IPS-15b (cell line): Measurements from ENCODE around the gene SMPDL3A.

Source experiments
- H3K27me3 ChIP-seq: one replicate; pipeline ENCODE4 v1.6.1; 2013; ENCODE audit warnings: low read length; ENCODE audit not compliant: control insufficient read depth, insufficient read depth
- H3K36me3 ChIP-seq: one replicate; pipeline ENCODE4 v1.6.1; 2013; ENCODE audit warnings: low read length; ENCODE audit not compliant: control insufficient read depth, insufficient read depth
- H3K4me1 ChIP-seq: one replicate; pipeline ENCODE4 v1.6.1; 2013; ENCODE audit warnings: mild to moderate bottlenecking, low read length; ENCODE audit not compliant: control insufficient read depth, insufficient read depth
- H3K4me3 ChIP-seq: one replicate; pipeline ENCODE4 v1.5.1; 2013; ENCODE audit warnings: low read depth, low read length
- H3K9ac ChIP-seq: one replicate; pipeline ENCODE4 v1.6.1; 2013; ENCODE audit warnings: low read depth, mild to moderate bottlenecking, low read length
- H3K9me3 ChIP-seq: one replicate; pipeline ENCODE4 v1.6.1; 2013; ENCODE audit warnings: mild to moderate bottlenecking, low read length; ENCODE audit not compliant: control insufficient read depth, insufficient read depth

SMPDL3A gene

DNA sequence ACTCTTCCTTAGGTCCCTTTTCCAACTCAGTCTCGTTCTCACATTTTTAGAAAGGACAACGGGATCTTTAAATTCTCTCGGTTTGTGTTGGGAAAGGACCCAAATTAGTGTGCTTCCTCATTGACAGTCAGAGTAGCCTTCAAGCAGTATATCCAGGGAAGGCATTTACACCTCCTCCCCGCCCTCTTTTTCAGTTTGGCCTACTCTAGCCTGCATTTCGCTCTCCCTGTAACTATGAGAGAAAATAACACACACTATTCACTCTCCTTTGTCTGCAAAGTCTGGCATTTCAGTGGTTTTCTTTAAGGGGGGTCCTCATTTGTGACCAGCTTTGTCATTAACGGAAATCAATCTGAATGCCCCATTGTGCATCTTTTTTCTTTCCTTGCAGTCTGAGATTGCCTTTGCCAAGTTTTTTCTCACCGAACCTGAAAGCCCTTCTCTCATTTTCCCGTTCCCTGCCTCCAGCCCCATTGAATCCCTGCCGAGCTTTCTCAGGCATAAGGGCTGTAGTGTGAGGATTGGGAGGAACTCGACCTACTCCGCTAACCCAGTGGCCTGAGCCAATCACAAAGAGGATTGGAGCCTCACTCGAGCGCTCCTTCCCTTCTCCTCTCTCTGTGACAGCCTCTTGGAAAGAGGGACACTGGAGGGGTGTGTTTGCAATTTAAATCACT lies 9.9 kb upstream of the SMPDL3A start:
- no peak overlapping the region for H3K9ac ChIP-seq
- peaks cover 8% of the 10 kb centered on the region for H3K27me3 ChIP-seq
- H3K4me1 ChIP-seq: peaks cover 17% of the 10 kb centered on the region
- no peaks in the 10 kb centered on the region for H3K36me3 ChIP-seq
- peak overlapping the region; percentile 30 for H3K4me3 ChIP-seq
- no peaks in the 10 kb centered on the region for H3K9me3 ChIP-seq

DNA sequence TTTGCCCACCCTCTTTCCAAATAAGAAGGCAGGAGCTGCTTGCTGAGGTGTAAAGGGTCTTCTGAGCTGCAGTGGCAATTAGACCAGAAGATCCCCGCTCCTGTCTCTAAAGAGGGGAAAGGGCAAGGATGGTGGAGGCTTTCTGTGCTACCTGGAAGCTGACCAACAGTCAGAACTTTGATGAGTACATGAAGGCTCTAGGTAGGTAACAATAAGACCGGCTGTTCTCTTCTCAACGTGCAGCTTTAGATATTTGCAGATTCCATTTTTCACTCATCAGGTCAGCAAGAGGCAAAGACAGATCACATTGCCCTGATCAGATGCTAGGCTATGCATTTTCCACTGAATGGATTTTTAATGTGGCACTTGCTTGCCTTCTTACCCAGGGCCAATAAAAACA lies 9.4 kb upstream of the SMPDL3A start, which contains the start of gene FABP7:
Gene FABP7 (plus strand): TSS at position 50 of the 400 bp plus-strand sequence. CDS start 79 bp downstream, at position 129.
- H3K9ac ChIP-seq: no peak within 1 kb of the TSS
- H3K9me3 ChIP-seq: no peaks in the 10 kb centered on the region
- no peaks in the 10 kb centered on the region for H3K36me3 ChIP-seq
- peaks cover 17% of the 10 kb centered on the region for H3K4me1 ChIP-seq
- H3K27me3 ChIP-seq: peaks cover 8% of the 10 kb centered on the region
- H3K4me3 ChIP-seq: peak within 1 kb of the TSS; percentile 30

DNA sequence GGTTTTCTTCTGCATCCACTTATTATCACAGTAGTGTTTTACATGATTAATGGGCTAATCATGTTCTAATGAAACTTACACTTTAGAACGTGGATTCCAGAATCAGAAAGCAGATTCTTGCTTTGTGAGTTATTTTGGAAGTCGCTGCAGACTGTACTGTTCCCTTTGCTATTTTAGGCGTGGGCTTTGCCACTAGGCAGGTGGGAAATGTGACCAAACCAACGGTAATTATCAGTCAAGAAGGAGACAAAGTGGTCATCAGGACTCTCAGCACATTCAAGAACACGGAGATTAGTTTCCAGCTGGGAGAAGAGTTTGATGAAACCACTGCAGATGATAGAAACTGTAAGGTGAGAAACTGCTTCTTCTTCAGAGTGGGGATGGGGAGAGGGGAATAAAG lies 8.9 kb upstream of the SMPDL3A start:
- Histone ChIP-seq H3K9me3 (no peaks in the 10 kb centered on the region), H3K27me3 (peaks cover 8% of the 10 kb centered on the region), H3K4me1 (peaks cover 17% of the 10 kb centered on the region), H3K4me3 (no peak overlapping the region), H3K9ac (no peak overlapping the region), H3K36me3 (no peaks in the 10 kb centered on the region)

DNA sequence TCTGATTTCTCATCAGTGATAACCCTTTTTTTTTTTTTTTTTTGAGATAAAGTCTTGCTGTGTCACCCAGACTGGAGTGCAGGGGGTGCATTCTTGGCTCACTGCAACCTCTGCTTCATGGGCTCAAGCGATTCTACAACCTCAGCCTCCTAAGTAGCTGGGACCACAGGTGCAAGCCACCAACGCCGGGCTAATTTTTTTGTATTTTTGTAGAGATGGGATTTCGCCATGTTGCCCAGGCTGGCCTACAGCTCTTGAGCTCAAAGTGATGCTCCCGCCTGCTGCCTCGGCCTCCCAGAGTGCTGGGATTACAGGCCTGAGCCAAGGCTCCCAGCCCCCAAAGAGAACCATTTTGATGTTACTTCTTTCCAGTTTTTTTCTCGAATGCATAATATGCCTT lies 7.3 kb upstream of the SMPDL3A start:
- Histone ChIP-seq H3K27me3 (peaks cover 8% of the 10 kb centered on the region), H3K36me3 (no peaks in the 10 kb centered on the region), H3K4me3 (no peak overlapping the region), H3K9me3 (no peaks in the 10 kb centered on the region), H3K9ac (no peak overlapping the region), H3K4me1 (peaks cover 21% of the 10 kb centered on the region)

DNA sequence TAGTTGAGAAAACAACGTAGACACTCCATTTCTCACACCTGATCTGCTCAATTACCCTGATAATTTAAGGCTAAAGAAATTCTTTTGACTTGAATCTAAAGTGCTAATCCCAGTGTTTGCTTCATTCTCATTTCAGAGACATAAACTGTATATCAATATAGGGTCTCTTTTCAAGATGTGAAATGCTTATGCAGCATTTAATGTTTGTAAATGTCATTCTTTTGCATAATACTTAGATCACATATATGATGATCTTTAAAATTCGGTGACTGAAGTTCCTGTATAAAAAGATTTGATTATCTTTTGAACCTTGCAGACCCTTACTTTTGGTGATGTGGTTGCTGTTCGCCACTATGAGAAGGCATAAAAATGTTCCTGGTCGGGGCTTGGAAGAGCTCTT lies 5.7 kb upstream of the SMPDL3A start:
- H3K27me3 ChIP-seq: peaks cover 23% of the 10 kb centered on the region
- no peak overlapping the region for H3K9ac ChIP-seq
- peaks cover 19% of the 10 kb centered on the region for H3K4me1 ChIP-seq
- no peak overlapping the region for H3K4me3 ChIP-seq
- no peaks in the 10 kb centered on the region for H3K36me3 ChIP-seq
- H3K9me3 ChIP-seq: no peaks in the 10 kb centered on the region

DNA sequence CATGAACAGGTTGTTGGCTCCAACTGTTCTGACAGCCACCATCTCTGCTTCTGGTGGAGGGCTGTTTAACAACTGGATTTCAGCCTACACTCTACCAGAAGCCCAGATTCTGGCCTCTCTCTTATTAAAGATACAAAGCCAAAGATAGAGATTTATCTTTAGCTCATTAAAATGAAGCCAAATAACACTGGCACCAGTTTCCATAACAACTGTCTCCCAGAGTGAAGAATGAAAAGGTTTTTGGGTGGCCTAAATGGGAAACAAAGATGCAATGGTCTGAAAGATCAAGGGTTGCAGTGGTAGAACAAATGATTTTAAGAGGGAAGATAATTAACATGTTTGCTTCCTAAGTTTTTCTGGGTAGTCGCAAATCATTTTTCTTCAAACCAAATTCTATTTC lies 3.2 kb upstream of the SMPDL3A start:
- Histone ChIP-seq H3K9ac (no peak overlapping the region), H3K4me1 (peaks cover 9% of the 10 kb centered on the region), H3K27me3 (peaks cover 23% of the 10 kb centered on the region), H3K9me3 (no peaks in the 10 kb centered on the region), H3K36me3 (no peaks in the 10 kb centered on the region), H3K4me3 (no peak overlapping the region)

DNA sequence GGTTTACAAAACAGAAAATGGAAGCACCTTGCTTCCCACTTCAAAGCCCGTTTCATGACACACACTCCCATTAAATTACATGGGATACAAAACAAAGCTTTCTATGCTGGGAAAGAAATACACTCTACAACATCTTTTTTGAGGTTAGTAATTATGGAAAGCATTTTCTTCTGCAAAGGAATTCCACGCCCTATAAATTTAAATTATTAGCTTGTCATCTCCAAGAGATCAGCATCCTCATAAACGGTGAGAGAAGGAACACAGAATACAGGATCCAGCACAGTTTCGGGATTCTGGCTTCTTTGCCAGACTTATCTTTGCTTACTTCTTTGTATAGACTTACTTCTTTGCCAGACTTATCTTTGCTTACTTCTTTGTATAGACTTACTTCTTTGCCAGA lies 1.3 kb upstream of the SMPDL3A start:
- peaks cover 12% of the 10 kb centered on the region for H3K4me1 ChIP-seq
- H3K27me3 ChIP-seq: peaks cover 28% of the 10 kb centered on the region
- H3K9me3 ChIP-seq: no peaks in the 10 kb centered on the region
- H3K4me3 ChIP-seq: no peak overlapping the region
- no peak overlapping the region for H3K9ac ChIP-seq
- no peaks in the 10 kb centered on the region for H3K36me3 ChIP-seq

DNA sequence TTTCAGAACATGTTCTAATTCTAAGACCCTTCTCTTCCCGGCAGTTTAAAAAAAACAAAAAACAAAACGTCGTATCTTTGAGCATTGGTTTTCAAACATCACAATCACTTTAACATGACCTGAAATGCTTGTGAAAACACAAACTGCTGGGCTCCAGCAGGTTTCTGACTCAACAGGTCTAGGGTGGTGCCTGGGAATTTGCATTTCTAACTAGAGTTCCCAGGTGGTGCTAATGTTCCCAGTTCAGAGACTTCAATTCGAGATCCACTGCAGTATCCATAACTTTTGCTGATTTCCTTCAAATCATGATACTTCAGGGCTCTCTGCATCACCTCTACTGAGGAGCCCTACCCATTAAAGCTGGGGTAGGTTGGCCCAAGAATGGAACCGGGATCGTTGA lies 850 bp upstream of the SMPDL3A start:
- no peak overlapping the region for H3K4me3 ChIP-seq
- H3K9ac ChIP-seq: no peak overlapping the region
- H3K36me3 ChIP-seq: no peaks in the 10 kb centered on the region
- no peaks in the 10 kb centered on the region for H3K9me3 ChIP-seq
- peaks cover 12% of the 10 kb centered on the region for H3K4me1 ChIP-seq
- H3K27me3 ChIP-seq: peaks cover 28% of the 10 kb centered on the region

DNA sequence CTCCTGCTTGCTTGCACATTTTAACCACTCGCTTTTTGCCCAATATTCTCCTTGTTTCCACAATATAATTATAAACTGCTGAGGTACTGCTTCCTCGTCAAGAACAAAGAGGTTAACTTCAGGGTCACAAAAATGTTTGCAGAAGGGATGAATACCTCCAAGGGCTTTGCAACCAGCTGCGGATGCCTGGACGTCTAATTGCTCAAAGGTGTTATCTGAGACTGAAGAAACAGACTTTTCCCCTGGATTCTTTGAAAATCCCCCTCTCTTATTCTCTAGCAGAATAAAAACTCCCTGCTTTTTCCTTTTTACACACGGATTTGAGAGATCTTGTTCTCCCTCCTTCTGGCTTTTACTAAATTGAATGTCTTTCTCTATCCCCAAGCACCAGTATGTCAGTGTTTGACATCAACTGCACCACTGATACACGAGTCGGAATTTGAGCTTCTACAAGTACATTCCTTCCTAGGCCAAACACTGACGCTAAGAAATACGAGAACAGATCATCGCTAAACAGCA lies 336 bp upstream of the SMPDL3A start:
- peaks cover 12% of the 10 kb centered on the region for H3K4me1 ChIP-seq
- no peaks in the 10 kb centered on the region for H3K36me3 ChIP-seq
- H3K4me3 ChIP-seq: peak overlapping the region; percentile 90
- H3K9me3 ChIP-seq: no peaks in the 10 kb centered on the region
- peaks cover 28% of the 10 kb centered on the region for H3K27me3 ChIP-seq
- H3K9ac ChIP-seq: peak overlapping the region; percentile 61

DNA sequence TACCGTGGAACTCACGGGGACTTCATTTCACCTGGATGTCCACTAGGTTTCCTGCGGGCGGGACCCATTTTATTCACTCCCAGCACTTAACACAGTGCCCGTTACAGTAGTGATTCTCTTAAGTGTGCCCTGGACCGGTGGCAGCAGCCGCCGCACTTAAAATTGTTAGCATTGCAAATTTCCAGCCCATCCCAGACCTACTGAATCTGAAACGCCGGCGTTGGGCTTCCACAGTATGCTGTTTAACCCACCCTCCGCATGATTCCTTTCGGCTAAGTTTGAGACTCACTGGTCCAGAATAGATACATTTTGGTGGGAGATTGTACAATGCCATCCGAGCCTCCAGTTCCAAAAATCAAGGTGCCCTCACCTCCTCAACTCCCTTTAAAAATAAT lies 967 bp downstream of the SMPDL3A start:
- peak overlapping the region; percentile 90 for H3K4me3 ChIP-seq
- no peak overlapping the region for H3K9ac ChIP-seq

DNA sequence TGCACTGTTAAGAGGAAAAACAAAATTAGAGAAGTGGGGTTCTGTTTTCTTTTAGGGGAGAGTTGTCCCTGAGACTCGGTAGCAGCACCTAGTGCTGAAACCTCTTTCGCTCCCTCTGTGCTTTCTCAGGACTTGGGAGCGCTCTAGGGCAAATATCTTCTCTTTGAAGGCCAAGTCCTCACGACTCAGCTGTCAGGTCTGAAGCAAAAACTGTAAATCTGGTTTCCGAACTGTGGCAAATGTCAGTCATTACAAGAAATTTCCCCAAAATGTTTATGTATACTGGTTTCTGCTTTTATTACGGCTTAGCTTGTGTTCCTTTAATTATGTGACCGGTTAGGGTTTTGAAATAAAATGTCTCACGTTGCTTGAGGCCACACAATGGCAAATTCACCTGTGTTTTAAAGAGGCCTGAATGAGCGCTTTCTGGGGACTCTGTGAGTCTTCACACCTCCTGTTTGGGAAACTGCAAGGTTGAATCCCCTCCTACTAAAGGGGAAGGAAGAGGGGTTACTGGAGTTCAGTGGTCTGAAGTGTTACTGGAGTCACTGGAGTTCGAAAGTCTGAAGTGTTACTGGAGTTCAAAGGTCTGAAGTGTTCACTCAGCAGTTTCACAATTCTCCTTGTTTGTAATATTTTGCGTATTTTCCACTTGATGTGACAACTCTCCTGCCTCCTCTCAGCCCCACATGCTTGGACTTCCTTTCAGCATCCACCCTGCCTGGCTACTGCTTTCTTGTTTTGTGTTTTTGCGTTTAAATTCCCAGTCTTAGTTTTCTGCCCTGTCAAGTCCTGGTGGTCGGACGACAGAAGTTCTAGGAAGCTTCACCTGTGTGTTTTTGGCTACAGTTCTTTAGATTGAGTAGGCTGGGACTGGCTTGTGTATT lies 1.6 kb downstream of the SMPDL3A start:
- H3K9me3 ChIP-seq: no peaks in the 10 kb centered on the region
- H3K36me3 ChIP-seq: no peaks in the 10 kb centered on the region
- H3K27me3 ChIP-seq: peaks cover 28% of the 10 kb centered on the region
- peaks cover 12% of the 10 kb centered on the region for H3K4me1 ChIP-seq
- H3K9ac ChIP-seq: no peak overlapping the region
- H3K4me3 ChIP-seq: peak overlapping the region; percentile 90

More for the DNA sequence above, 967 bp downstream of the SMPDL3A start:
- H3K9me3 ChIP-seq: no peaks in the 10 kb centered on the region
- peaks cover 12% of the 10 kb centered on the region for H3K4me1 ChIP-seq
- no peaks in the 10 kb centered on the region for H3K36me3 ChIP-seq
- peaks cover 28% of the 10 kb centered on the region for H3K27me3 ChIP-seq

DNA sequence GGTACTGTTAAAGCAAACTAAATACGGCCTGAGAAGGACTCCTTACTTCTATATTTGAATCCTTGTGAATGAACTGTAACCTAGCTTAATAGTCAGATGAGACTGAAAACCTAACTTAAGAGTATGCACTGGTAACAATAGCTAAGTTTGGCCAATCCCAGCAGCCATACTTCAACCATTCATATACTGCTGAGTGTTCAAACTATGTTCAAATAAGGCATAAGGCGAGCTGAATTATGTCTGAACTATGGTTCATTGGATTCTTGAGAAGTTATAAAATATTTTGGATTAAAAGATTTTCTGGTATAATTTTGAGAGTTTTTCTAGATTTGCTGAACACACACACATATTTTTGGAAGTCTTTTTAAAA lies 2.2 kb downstream of the SMPDL3A start:
- Histone ChIP-seq H3K36me3 (no peaks in the 10 kb centered on the region), H3K27me3 (peaks cover 28% of the 10 kb centered on the region), H3K4me3 (no peak overlapping the region), H3K9ac (no peak overlapping the region), H3K4me1 (peaks cover 9% of the 10 kb centered on the region), H3K9me3 (no peaks in the 10 kb centered on the region)
